GM10248 (cell line): ENCODE measurements around the gene PDS5B.

Source experiments
- CTCF ChIA-PET: fragments of 300-600 bp; sonication (Branson Sonifier 250); formaldehyde crosslinking; extraction: SDS; loops from one replicate; lab custom pipeline; 2021; ENCODE audit warnings: antibody characterized with exemption; lab: Yijun Ruan, JAX
- POLR2A ChIA-PET: fragments of 350-650 bp; sonication (Branson Sonifier 250); formaldehyde crosslinking; extraction: SDS; loops from one replicate; lab custom pipeline; 2020; ENCODE audit warnings: antibody characterized with exemption; lab: Yijun Ruan, JAX
- DNase-seq: peaks from one replicate; pipeline ENCODE4 v3.0.0; 2012; ENCODE audit errors: extremely low spot score
- CTCF ChIP-seq: IDR thresholded peaks from 2 replicates; pipeline ENCODE4 v1.5.1; 2012; ENCODE audit warnings: mild to moderate bottlenecking, low read depth; ENCODE audit errors: extremely low read depth, missing control alignments, control extremely low read depth

Gene PDS5B

GRCh38 chr13:32737679-32738078, 151.4 kb downstream of the PDS5B start:
- DNase-seq: peak; percentile 13
- no peak for TF ChIP-seq CTCF
- ChIA-PET POLR2A (no interaction called here), CTCF (interaction anchor here (0.8 to 3.8 kb wide), 8 partner anchors 9 to 173 kb away, joined by 3 to 19 read pairs (median 3); no protein-coding TSS in a partner anchor)

DNA sequence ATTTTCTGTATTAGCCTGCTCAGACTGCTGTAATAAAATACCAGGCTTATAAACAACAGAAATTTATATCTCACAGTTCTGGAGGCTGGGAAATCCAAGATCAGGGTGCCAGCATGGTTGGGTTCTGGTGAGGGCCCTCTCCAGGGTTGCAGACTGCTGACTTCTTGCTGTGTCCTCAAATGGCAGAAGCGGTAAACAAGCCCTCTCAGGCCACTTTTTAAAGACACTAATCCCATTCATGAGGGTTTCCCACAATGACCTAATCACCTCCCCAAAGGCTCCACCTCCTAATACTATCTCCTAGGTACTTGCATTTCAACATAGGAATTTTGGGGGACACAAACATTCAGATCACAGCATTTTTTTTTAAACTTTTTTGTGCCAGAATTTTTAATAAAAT, 159.3 kb downstream of the PDS5B start:
- no peak for DNase-seq
- CTCF ChIA-PET: interaction anchor here (0.9 kb wide), 1 partner anchor 158 kb away, joined by 3 read pairs; no protein-coding TSS in a partner anchor
- POLR2A ChIA-PET: no interaction called here
- TF ChIP-seq CTCF: no peak

DNA sequence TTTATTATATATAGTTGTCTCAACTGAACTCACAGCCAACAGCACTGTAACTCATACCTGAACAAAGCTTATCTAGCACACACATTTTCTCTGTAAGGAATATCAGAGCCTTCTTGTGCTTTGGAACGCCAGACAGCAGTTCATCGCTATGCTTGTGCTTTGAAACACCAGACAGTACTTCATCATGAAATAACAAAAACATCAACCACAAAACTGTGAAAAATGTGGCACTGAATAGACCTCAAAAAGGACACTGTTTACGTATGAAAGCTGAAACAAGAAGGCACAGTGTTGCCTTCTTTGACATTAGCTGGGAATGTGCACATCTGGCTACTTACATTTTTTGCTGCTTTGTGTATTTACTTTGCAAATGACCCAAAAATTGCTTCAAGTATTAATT, 160.2 kb downstream of the PDS5B start:
- no peak for DNase-seq
- no peak for TF ChIP-seq CTCF
- CTCF ChIA-PET: no interaction called here
- POLR2A ChIA-PET: no interaction called here

DNA sequence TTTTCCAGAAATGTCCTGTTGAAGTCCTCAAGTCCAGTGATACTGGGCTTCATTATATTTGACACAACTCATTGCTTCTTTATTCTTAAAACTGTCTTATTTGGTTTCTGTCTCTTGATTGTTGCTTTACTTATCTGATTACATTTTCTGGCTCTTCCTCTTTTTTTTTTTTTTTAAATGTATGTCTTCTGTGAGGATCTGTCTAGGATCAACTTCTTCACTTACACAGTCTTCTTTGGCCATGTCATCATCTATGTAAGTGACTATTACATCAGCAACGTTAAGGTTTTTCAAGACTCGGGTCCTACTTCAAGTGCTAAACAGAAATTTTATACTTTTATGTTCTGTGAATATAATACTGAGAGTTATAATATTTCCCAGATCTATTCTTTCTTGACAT, 162.1 kb downstream of the PDS5B start:
- DNase-seq: no peak
- ChIA-PET POLR2A (no interaction called here), CTCF (no interaction called here)
- TF ChIP-seq CTCF: no peak

- ChIA-PET POLR2A (no interaction called here), CTCF (no interaction called here)
- DNase-seq: no peak
- TF ChIP-seq CTCF: no peak
Observed at GRCh38 chr13:32751340-32751739, 165.1 kb downstream of the PDS5B start.

DNA sequence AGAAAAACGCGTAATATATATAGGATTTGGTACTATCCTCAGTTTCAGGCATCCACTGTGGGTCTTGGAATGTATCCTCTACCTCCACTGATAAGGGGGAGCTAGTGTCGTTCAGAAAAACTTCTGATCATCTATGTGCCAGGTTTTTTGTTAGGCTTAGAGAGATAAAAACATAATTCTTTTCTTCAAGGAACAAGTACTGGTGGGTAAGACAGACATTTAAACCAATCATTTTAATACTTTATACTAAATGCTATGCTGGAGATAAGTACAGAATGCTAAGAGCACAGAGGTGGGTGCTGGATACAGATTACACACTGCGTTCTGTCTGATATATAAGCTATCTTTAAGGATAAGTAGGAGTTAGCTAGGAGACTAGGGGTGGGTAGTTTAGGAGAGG, 166.1 kb downstream of the PDS5B start:
- no peak for TF ChIP-seq CTCF
- no peak for DNase-seq
- ChIA-PET POLR2A (no interaction called here), CTCF (no interaction called here)
